8988T (cell line): ENCODE measurements around the gene ASPHD2.

Experiments used
- DNase-seq: peaks from one replicate; pipeline ENCODE4 v3.0.0; 2011

Gene ASPHD2

DNA sequence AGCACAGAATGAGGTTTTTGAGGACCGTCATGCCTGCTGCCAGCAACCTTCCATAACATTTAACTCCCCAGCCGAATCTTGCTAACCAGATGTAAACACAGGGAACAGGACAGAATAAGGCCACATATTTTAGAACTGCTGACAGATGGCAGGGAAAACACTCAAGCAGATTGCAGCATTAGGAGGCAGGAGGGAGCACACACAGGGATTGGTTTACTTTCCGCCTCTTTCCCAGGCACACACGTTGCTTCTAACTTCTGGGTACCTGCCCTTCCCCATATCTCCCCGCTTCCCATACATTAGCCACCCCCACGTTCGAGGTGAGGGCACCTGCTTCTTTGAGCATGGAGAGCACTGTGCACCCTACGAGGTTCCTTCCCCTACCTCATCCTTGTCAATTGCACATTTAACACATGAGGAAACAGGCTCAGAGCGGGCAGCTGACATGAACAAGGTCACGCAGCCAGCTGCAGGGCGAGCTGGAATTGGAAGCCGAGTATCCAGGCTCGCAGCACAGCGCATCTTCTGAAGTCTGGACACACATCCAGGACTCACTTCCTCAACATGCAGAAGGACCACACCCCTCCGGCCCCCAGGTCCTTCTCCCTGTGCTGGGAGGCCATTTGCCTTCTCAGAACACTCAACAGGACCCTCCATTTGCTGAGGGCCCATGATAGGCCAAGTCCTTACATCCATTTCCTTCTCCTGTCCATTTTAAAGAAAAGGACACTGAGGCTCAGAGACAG lies 18.7 kb downstream of the ASPHD2 start:
- DNase-seq = no peak

DNA sequence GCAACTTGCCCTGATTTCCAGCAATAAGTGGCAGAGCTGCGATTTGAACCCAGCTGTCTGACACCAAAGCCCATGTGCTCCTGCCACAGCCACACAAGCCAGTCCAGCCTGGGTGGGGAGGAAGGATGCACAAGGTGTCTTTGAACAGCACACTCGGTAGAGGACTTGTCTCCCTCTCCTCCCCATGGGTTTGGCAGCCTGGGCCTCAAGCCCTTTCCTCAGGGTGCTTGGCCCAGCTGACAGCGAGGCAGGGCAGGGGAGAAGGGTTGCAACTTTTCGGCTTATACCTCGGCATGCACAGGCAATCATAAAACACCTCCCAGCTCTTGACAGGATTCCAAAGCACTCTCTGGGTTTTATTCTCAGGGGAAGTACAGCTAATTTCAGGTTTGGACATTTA lies 19.3 kb downstream of the ASPHD2 start:
- no peak for DNase-seq

DNA sequence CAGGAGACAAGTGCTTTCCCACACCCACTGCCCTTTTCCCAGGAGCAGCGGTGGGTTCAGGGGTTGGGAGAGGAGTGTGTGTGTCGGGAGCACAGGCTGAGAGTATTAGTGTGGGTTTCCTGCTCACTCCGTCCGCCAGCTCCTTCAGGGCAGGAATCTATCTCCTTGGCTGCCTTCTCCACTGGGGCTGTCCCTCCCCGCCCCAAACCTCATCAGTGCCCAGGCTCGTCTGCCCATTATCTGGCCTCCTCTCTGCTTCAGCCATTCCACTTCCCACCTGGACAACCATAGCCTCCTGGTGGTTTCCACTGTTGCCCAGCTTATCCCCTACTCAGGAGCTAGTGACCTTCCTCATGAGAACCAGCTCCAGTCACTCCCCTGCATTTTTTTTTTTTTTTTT lies 19.9 kb downstream of the ASPHD2 start:
- no peak for DNase-seq

DNA sequence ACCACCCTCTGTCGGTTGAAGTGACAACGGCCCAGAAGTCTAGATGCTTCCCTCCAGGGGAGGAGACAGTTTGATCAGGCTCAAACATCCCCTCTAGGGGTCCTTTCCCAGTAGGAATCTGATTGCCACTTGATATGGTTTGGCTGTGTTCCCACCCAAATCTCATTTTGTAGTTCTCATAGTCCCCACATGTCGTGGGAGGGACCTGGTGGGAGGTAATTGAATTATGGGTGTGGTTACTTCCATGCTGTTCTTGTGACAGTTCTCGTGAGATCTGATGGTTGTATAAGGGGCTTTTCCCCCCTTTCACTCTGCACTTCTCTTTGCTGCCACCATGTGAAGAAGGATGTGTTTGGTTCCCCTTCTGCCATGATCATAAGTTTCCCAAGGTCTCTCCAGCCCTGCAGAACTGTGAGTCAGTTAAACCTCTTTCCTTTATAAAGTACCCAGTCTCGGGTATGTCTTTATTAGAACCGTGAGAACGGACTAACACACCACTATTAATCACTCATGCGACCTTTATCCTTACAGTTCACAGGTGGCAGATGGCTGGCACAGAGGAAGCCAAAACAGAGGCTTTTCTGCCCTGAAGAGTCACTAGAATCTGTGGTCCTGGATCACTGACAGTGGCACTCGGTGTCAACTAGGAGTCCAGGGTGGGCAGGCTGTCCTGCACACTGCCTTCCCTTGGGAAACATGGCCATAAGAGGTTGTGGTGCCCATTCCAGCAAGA lies 21.6 kb downstream of the ASPHD2 start:
- no peak for DNase-seq

DNA sequence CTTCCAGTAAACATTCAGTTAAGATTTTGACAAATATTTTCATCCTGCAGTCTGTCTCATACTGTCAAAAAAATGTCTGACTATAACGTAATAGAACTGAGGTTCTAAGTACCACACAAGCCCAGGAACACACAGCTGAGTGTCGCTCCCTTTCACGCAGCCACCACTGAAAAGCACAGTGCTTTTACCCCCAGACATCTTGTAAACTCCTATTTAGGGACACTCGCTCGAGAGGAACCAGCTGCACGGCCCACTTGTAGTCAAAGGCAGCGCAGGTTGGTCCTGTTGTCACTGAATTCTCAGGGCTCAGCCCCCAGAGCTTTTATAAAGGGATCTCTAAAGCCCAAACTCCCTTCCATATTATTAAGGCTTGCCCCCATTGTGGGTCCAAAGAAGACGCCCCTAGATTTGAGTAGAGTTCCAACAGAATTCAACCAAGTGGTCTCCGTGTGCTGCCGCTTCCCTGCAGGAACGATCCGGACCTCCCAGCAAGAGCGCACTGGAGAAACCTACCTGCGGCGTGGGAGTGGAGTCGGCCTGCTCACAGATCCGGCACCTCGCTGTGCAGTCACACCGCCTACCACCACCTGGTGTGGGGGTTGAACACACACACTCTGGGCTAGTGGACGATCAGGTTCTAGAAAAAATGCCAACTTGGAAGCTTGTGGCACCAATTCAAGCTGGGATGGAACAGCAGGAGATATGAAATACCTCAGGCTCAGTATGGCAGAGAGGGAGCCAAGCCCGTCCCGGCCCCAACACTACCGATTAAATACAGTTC lies 23.4 kb downstream of the ASPHD2 start:
- DNase-seq = no peak

DNA sequence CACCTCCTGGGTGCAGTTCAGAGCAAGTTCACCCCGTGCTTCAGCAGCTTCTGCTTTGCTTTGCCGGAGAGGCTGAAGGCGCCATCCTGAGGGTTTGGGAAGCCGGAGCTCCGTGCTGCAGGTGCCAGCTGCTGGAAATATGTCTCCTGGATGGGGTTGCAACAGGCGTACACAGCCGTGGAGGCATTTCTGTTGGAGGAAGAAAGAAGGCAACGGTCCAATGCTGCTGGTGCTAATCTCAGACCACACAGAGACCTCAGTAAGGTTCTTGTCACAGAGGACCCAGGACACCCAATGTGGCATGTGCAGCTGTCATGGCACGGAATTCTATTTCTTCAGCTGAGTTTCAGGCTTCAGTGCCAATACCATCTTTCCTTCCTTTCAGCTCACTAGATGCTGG lies 24.2 kb downstream of the ASPHD2 start:
- DNase-seq = no peak

DNA sequence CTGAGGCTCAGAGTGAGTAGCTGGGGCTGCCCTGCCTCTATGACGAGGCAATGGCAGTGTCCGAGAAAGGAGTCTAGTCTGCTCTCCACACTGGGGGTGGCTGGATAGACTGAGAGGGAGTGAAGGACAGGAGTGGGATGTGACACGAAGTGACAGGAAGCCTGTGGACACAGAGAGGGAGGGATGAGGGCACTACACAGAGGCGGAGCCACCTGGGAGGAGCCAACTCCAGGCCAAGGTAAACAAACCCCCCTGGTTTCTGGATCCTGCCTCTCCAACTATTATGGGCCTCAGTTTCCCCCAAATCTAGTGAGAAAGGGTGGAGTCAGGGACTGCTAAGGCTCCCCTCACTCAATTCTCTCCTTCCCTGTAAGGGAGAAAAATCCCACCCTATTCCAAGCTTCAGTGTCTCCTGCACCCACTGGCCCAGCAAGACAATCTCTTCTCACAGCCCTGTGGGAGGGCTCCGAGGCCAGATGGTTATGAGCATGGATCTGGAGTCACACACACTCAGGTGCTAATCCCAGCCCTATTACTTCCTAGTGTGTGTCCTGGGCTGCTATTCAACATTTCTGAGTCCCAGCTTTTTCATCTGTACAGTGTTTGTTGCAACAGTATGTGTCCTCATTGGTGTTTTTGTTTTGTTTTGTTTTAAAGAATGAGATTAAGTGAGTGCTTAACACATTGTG lies 24.9 kb downstream of the ASPHD2 start:
- no peak for DNase-seq

DNA sequence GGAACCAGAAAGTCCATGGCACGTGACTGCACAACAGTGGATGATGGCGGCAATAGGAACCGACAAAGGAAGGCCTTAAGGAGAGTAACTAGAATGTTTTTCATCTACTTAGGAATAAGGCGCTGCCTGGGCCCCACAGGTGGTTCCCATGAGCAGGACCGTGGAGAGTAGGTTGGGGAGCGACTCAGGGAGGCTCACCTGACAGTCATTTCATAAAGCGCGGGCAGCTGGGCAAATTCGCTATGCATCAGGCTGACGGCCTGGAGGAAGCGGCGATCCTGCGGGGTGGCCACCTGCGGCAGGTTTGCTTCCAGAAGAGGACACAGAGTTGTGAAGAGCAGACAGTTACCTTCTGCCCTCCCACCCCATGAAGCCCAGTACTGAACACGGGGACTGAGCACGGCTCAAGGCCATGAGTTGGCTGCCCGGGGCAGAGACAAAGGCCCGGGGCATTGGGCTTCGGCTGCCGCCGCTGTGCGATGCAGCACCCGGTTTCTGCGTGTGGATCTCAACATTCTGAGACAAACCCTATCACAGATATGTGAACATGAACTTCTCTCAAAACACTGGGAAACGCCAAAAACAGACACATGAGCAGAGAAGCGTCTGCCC lies 28.7 kb downstream of the ASPHD2 start:
- no peak for DNase-seq

DNA sequence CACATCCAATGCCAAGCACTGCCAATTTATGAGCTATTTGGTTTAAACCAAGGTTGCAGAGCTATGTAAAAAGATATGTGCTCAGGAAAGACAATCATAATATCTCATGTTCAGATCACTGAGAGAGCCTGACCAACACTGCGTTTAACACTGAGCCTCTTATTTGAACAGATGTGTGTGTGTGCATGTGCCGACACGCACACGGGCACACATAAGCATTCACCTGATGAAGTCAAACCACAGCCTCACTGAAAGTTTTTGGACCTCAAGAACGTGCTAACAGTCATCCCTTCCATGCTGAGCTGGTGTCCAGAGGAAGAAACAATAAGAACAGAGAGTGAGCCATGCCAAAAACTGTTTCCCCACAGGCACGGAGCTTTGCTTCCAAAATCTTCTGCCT lies 31.1 kb downstream of the ASPHD2 start:
- no peak for DNase-seq

DNA sequence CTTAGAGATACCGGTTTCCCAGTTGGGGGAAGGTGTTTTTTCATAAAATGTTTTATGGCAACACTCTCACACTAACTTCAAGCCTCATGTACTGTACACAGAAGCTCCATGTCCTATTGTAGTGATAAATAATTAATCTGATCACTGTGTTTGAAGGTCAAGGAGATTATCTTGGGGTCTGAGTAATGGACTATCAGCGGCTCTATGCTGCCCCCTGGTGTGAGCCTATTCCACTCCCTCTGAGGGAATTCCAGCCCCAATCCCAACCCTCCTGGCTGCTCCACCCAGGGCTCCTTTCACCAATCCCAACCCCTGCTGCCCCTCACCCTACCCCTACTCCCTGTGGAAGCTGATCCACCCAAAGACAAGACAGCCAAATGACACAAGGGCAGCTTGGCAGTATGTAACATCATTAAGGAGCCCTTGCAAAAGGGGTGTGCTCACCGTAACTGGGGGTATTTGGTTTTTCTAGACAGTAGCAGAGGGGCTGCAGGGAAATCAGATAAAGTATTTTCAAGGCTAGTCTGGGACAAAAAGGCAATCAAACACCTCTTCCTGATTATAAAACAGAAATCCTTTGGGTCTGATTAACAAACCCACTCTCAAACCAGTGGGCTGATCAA lies 32.2 kb downstream of the ASPHD2 start:
- DNase-seq = peak; percentile 31

DNA sequence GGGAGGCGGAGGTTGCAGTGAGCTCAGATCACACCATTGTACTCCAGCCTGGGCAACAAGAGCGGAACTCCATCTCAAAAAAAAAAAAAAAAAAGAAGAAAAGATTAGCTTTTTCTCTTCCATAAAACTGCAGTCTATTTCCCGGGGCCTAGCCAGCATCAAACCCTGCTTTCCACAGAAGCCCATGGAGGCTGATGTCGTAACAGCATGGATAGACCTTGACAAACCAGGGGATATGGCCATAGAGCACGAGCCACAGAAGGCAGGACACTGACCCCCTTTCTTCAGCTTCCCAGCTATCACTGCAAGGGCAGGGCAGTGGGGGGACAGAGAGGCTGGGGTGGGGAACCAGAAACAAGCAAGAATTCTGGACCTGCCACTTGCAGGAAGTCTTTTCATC lies 33.0 kb downstream of the ASPHD2 start:
- DNase-seq = no peak

DNA sequence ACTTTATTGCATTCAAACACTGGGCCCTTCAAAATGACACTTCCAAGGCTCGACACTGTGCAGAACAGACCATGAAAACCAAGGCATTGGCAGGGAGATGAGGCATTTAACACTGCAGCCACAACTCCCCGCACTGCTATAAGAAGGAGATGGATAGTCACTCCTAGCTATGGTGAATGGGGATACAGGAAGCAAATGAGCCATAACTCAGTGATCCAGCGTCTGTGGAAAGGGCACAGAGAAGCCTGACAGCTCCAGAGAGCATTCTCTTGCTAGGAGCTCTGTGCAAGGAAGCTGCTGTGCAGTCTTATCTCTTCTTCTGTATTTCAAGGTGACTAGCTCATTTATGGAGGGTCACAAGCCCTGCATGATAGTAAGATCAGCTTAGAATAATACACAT lies 33.6 kb downstream of the ASPHD2 start:
- DNase-seq = no peak

DNA sequence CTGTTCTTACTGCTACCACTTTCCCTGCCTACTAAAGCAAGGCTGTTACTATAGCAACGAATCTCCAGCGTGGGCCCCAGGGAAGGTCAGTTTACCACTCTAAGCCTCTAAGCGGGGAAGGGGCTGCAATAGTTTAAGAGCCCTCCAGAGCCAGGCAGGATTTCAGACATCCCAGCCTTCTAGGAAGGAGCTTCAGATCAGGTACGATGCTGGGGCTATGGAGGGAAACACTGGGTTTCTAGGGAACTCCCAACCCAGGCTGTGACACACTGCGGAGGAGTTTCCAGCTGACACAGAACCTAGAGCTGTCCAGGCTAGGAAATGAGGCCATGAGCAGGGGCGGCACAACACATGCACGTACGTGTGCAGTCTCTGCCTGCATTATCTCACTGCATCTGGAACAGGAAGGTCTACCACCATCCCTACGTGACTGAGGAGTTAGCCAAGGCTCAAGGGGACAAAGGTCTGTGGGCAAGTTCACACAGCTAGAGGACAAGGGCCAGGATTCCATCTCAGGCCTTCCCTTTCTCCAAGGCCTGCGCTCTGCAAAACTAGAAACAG lies 34.1 kb downstream of the ASPHD2 start:
- no peak for DNase-seq

DNA sequence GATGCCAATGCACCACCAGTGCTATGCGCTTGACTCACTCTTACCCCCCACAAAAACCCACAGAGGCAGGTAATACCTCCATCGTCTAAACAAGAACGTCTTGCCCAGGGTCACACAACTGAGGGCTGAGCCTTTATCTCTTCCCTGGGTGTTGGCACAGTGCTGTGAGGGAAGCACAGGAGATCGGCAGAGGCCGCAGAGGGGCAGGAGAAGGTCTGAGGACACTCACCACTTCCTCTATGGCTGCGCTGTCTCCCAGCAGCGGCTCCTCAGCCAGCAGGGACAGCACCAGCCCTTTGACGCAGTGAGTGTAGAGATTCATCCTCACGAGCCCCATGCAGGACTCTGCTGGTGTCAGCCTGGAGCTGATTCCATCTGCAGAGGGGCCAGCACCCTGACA lies 34.6 kb downstream of the ASPHD2 start:
- no peak for DNase-seq

DNA sequence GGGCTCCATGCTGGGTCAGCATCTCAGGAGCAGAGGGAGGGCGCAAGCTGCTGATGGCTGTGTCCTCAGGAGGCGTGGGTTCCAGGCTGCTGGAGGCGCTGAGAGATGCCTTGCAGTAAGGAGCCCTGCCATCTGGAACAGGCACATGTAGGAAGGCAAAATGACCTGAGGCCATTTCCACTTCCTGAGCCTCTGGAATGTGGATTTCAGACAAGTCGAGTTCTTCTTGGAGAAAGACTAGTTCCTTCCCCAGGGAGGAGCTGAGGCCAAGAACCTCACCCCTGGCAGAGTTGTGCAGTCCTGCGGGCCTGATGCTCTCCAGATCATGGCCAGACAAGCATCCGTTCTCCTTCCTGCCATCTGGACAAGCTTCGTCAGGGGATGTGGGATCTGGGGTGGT lies 35.3 kb downstream of the ASPHD2 start:
- DNase-seq = no peak

DNA sequence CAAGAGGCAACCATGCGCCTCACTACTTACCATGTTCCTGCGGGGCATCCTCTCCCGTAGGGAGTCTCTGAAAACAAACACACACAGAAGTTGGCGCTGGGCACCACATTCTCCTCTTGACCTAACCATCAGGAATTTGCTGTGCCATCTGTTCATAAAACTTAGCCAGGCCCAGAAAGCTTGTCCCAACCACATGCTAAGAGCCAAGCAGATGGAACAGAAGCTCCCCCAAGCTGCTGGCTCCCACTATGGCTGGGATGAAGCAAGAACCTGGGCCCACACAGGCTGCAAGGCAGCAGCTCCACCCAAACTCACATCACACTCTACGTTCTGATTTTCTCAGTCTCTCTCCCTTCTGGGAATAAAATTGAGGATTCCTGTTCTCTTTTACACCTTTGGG lies 37.1 kb downstream of the ASPHD2 start:
- no peak for DNase-seq

DNA sequence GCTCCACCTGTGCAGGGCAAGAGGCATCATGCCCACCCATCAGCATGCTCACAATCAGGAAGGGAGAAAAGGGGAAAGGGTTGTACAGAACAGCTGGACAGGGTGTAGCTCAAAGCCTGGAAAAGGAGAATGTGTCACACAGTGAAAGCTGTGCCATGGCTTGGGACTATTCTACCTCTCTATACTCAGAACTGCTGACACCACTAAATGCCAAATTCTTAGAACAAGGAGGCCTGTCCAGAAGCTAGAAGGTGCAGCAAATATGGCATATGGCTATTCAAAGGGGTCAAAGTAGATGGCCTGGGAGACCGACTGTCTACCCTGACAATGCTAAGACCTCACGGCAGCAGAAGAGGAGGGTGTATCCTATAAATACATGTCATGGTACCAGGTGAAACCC lies 41.7 kb downstream of the ASPHD2 start:
- DNase-seq = no peak

DNA sequence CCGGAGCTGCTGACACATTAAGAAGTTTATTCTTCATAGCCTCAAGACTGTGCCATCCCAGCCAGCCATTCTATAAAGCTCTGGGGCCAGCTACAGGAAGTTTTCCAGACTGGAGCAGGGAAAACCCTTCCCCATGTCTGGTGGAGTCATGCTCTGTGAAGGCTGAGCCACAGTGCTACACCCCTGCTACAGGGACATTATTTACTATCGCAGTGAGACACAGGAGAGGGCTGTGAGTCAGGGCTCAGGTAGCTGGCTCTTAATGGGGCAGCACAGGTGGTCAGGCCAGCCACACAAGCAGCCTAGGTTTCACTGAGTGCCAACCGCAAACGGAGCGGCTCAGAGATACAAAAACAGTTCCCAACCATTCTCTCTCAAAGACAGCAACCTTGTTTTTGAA lies 42.5 kb downstream of the ASPHD2 start:
- peak; percentile 50 for DNase-seq

DNA sequence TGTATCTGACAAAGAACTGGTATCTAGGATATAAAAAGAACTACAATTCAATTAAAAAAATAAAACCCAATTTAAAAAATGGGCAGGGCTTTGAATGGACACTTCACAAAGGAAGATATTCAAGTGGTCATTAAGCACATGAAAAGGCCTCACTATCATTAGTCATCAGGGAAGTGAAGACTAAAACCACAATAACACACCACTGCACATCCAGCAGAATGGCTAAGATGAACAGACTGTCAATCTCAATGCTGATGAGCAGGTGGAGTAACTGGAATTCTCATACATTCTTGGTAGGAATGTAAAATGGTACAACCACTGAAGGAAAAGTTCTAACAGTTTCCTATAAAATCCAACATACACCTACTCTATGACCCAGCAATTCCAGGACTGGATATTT lies 45.6 kb downstream of the ASPHD2 start:
- DNase-seq = no peak

DNA sequence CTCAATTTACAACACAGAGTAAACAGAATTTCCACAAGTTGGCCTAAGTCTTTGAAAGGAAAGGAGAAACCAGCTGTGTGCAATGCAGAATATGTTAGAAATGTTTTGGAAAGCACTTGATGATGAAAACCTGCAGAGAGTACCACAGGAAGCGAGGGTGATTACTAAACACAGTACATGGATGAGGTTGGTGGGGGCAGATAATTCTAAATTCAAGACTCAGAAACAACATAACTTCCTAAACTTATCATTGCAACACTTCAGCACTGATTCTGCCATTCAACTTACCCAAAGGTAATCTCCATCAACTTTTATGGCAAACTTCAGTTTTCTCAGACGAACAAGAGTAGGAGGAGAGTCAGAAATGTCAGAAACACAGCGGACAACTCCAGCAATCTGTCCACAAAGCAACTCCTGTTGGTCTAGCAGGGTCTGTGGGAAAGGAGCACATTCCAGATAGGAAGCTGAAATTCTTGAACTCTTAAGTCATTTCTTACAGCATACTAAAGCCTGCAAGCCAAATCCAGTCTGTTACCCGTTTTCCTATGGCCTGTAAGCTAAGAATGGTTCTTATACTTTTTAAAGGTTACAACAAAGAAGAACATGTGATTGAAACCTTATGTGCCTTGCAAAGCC lies 47.8 kb downstream of the ASPHD2 start:
- DNase-seq = no peak

DNA sequence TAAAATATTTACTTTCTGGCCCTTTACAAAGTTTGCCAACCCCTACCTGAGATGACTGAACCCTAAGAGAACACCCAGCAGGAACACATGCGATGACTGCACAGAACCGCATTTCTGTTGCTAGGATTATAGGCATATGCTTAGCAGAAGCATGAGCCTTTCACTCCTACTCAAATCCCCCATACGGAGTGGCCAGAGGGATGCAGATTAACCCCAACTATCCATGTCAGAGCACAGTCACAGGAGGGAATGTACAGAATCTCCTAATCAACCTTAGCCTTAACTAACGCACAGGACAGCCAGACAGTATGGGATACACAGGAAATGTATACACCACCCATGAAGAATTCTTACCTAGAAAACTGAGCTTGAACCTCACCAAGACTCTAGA lies 48.3 kb downstream of the ASPHD2 start:
- DNase-seq = no peak
